ENCODE data around the gene GLCE. TPM values are rescaled to one million over a fixed set of nuclear protein-coding genes. Genes with fewer than 3 reads are reported as not detected.

Gene GLCE
- total RNA-seq, 1 experiment from 2014 or later = 22.8 TPM

DNA sequence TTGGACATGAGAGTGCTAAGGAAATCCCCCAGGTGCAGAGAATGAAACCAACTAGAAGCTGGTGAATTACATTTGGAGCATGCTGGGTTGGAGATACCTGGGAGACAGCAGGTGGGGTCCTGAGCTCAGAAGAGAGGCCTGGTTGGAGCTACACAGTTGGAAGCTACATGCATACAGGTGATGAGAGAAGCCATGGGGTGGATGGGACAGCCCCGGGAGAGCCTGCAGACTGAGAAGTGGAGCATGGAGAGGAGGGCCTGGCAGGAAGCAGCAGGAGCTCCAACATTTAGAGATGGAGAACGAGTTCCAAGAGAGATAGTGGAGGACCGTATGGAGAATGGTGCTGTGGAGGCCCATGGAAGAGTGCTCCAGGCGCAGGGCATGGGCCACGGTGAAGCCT is 148.5 kb downstream of the GLCE start:
- peaks cover 9% of the 10 kb centered on the region; the same call in 1 of the 2 replicates for H3K4me1 ChIP-seq (ENCODE audit: control insufficient read depth, insufficient read depth, low read length)
- intact Hi-C loops (cut with micrococcal nuclease; ENCODE audit: unreplicated experiment) (no loop called here), in situ Hi-C loops (cut with HindIII; ENCODE audit: low pct_unique_long_range_greater_than_20kb, low sequenced_read_pairs) (no loop called here)
- CTCF ChIA-PET = no interaction called here
- BruUV-seq (replicated peaks) = no TSS peak
- no peak for DNase-seq (ENCODE audit: low read depth, low spot score)
- H3K36me3 ChIP-seq (ENCODE audit: control insufficient read depth, insufficient read depth, low read length) = no peaks in the 10 kb centered on the region
- TF ChIP-seq TCF7L2 (IDR thresholded peaks at IDR 0.05; ENCODE audit: low read depth, low read length) (no peak), POLR2AphosphoS5 (IDR thresholded peaks at IDR 0.05; ENCODE audit: low read depth, low read length) (no peak), SIN3A (IDR thresholded peaks at IDR 0.05; ENCODE audit: borderline replicate concordance, insufficient read depth, low read depth, low read length) (no peak)
- TF ChIP-seq, protein P1, sequence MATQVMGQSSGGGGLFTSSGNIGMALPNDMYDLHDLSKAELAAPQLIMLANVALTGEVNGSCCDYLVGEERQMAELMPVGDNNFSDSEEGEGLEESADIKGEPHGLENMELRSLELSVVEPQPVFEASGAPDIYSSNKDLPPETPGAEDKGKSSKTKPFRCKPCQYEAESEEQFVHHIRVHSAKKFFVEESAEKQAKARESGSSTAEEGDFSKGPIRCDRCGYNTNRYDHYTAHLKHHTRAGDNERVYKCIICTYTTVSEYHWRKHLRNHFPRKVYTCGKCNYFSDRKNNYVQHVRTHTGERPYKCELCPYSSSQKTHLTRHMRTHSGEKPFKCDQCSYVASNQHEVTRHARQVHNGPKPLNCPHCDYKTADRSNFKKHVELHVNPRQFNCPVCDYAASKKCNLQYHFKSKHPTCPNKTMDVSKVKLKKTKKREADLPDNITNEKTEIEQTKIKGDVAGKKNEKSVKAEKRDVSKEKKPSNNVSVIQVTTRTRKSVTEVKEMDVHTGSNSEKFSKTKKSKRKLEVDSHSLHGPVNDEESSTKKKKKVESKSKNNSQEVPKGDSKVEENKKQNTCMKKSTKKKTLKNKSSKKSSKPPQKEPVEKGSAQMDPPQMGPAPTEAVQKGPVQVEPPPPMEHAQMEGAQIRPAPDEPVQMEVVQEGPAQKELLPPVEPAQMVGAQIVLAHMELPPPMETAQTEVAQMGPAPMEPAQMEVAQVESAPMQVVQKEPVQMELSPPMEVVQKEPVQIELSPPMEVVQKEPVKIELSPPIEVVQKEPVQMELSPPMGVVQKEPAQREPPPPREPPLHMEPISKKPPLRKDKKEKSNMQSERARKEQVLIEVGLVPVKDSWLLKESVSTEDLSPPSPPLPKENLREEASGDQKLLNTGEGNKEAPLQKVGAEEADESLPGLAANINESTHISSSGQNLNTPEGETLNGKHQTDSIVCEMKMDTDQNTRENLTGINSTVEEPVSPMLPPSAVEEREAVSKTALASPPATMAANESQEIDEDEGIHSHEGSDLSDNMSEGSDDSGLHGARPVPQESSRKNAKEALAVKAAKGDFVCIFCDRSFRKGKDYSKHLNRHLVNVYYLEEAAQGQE (IDR thresholded peaks at IDR 0.05; ENCODE audit: insufficient read depth in 1 of 2, low read depth in 2 of 2, low read length in 1 of 2) = no peak
- TF ChIP-seq, protein P2, sequence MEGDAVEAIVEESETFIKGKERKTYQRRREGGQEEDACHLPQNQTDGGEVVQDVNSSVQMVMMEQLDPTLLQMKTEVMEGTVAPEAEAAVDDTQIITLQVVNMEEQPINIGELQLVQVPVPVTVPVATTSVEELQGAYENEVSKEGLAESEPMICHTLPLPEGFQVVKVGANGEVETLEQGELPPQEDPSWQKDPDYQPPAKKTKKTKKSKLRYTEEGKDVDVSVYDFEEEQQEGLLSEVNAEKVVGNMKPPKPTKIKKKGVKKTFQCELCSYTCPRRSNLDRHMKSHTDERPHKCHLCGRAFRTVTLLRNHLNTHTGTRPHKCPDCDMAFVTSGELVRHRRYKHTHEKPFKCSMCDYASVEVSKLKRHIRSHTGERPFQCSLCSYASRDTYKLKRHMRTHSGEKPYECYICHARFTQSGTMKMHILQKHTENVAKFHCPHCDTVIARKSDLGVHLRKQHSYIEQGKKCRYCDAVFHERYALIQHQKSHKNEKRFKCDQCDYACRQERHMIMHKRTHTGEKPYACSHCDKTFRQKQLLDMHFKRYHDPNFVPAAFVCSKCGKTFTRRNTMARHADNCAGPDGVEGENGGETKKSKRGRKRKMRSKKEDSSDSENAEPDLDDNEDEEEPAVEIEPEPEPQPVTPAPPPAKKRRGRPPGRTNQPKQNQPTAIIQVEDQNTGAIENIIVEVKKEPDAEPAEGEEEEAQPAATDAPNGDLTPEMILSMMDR (IDR thresholded peaks at IDR 0.05) = no peak
- no peak overlapping the region for H3K4me3 ChIP-seq (ENCODE audit: low read depth in 2 of 2, low read length in 2 of 2)
- H3K27me3 ChIP-seq (ENCODE audit: control insufficient read depth, insufficient read depth, low read length) = no peaks in the 10 kb centered on the region
- H3K9me3 ChIP-seq (ENCODE audit: control insufficient read depth, insufficient read depth, low read depth, low read length) = no peaks in the 10 kb centered on the region
- no peak for ATAC-seq
- POLR2A ChIA-PET = no interaction called here
- H3K27ac ChIP-seq (ENCODE audit: low read length) = no peak overlapping the region

DNA sequence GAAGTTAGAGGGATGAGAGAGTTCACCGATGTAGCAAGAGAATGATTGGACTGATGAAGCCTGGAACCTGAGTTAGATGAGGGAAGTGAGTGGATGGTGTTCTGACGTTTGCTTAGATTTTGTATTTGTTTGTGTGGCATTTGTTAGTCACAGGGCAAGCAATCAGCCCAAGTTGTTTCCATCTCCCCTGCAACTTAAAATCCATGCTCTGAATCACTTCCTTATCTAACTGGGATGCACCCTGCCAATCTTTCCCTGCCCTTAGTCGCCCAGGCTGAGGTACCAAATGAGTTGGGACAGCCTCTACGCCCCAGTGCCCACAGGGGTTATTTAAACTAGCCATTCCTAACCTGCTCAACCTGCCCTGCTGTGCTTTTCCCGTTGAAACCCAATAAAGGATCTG is 150.9 kb downstream of the GLCE start:
- TF ChIP-seq, protein P1 (IDR thresholded peaks at IDR 0.05; ENCODE audit: insufficient read depth in 1 of 2, low read depth in 2 of 2, low read length in 1 of 2) = no peak
- no peak for TF ChIP-seq TCF7L2 (IDR thresholded peaks at IDR 0.05; ENCODE audit: low read depth, low read length)
- no peak for TF ChIP-seq SIN3A (IDR thresholded peaks at IDR 0.05; ENCODE audit: borderline replicate concordance, insufficient read depth, low read depth, low read length)
- TF ChIP-seq, protein P2 (IDR thresholded peaks at IDR 0.05) = no peak
- no peak for TF ChIP-seq POLR2AphosphoS5 (IDR thresholded peaks at IDR 0.05; ENCODE audit: low read depth, low read length)
- H3K4me3 ChIP-seq (ENCODE audit: low read depth in 2 of 2, low read length in 2 of 2) = no peak overlapping the region
- no peak overlapping the region for H3K27ac ChIP-seq (ENCODE audit: low read length)
- H3K4me1 ChIP-seq (ENCODE audit: control insufficient read depth, insufficient read depth, low read length) = no peaks in the 10 kb centered on the region; the same call in 1 of the 2 replicates
- intact Hi-C loops (cut with micrococcal nuclease; ENCODE audit: unreplicated experiment) = no loop called here
- POLR2A ChIA-PET = no interaction called here
- CTCF ChIA-PET = no interaction called here
- 0 out of 2 replicates have a peak, but pooled peaks have one; percentile 35 for ATAC-seq
- no peaks in the 10 kb centered on the region for H3K36me3 ChIP-seq (ENCODE audit: control insufficient read depth, insufficient read depth, low read length)
- no peaks in the 10 kb centered on the region for H3K9me3 ChIP-seq (ENCODE audit: control insufficient read depth, insufficient read depth, low read depth, low read length)
- DNase-seq (ENCODE audit: low read depth, low spot score) = no peak
- no peaks in the 10 kb centered on the region for H3K27me3 ChIP-seq (ENCODE audit: control insufficient read depth, insufficient read depth, low read length)
- in situ Hi-C loops (cut with HindIII; ENCODE audit: low pct_unique_long_range_greater_than_20kb, low sequenced_read_pairs) = no loop called here
- BruUV-seq (replicated peaks) = no TSS peak
